Esophagus muscularis mucosa (tissue), 4 donors: ENCODE measurements around the gene TENM3. TPM values are rescaled to one million over a fixed set of nuclear protein-coding genes. Genes with fewer than 3 reads are reported as not detected.

Experiments used
- DNase-seq: peaks from one replicate; pipeline ENCODE4 v3.0.0-alpha.2; 2017; ENCODE audit errors: extremely low spot score
- H3K27ac ChIP-seq, 4 donors: fragments of 200-600 bp; sonication (generic); replicated peaks in 1 of 4; 1 replicate in 3 of 4; 2 replicates in 1 of 4; pipeline ENCODE4 v1.5.1; 2016 to 2019; ENCODE audit warnings: mild to moderate bottlenecking in 1 of 4
- H3K27me3 ChIP-seq, 4 donors: fragments of 200-600 bp; sonication (generic); one replicate each; pipeline versions ENCODE4 v1.5.1 to v1.6.0; 2016 to 2019
- H3K36me3 ChIP-seq, 4 donors: fragments of 200-600 bp; sonication (generic); one replicate each; pipeline ENCODE4 v1.5.1; 2016 to 2019
- H3K4me1 ChIP-seq, 4 donors: fragments of 200-600 bp; sonication (generic); one replicate each; pipeline ENCODE4 v1.5.1; 2016 to 2019
- H3K4me3 ChIP-seq, 4 donors: fragments of 200-600 bp; sonication (generic); 1 replicate in 2 of 4; 2 replicates in 2 of 4; pipeline ENCODE4 v1.5.1; 2016 to 2019; ENCODE audit warnings: mild to moderate bottlenecking in 4 of 4, moderate library complexity in 1 of 4
- H3K9me3 ChIP-seq, 4 donors: fragments of 200-600 bp; sonication (generic); 1 replicate in 3 of 4; 2 replicates in 1 of 4; pipeline ENCODE4 v1.5.1; 2016 to 2019
- EP300 ChIP-seq: sonication (generic); formaldehyde crosslinking; IDR thresholded peaks from one replicate; pipeline ENCODE4 v1.6.1; 2017; ENCODE audit warnings: antibody characterized with exemption
- POLR2A ChIP-seq: fragments of 450-650 bp; IDR thresholded peaks from one replicate; pipeline ENCODE4 v1.6.1; 2017; ENCODE audit warnings: antibody characterized with exemption, moderate library complexity, mild to moderate bottlenecking, low read depth
- POLR2AphosphoS5 ChIP-seq, 2 donors: sonication (generic); formaldehyde crosslinking; IDR thresholded peaks; one replicate each; pipeline ENCODE4 v1.6.1; 2017; ENCODE audit warnings: antibody characterized with exemption in 2 of 2
- WGBS: methylation state at CpG from one replicate; pipeline ENCODE4 v1.1.5; 2018; 5-methylcytosine and 5-hydroxymethylcytosine counted together
- intact Hi-C: fragments of 100-400 bp; cut with DNase I; formaldehyde crosslinking; loops from one replicate; pipeline ENCODE4 v1.15.1; 2023
- total RNA-seq, 4 donors: library from RNA; depleted of rRNA; stranded (reverse); fragments of >200 nt; gene quantifications; one replicate each; pipeline versions ENCODE4 v1.1.0 to v1.2.1, GENCODE V29; 2016
- TF ChIP-seq, protein P1 (sequence below), 3 experiments: fragments of 200-600 bp in 2 of 3; fragments of 450-650 bp in 1 of 3; sonication (generic) in 2 of 3; IDR thresholded peaks; one replicate each; pipeline ENCODE4 v1.5.1; 2017 to 2019; ENCODE audit warnings: antibody characterized with exemption in 3 of 3, mild to moderate bottlenecking in 2 of 3, moderate library complexity in 1 of 3

TENM3 gene
- total RNA-seq, 4 donors from 2014 or later: 16.2 to 30.5 (median 28.3) TPM

- intact Hi-C loops: no loop called here
- WGBS: 86% methylated on average over 8 of the region's 8 CpGs
Observed at GRCh38 chr4:182203872-182204411, 39.3 kb upstream of the TENM3 start.

DNA sequence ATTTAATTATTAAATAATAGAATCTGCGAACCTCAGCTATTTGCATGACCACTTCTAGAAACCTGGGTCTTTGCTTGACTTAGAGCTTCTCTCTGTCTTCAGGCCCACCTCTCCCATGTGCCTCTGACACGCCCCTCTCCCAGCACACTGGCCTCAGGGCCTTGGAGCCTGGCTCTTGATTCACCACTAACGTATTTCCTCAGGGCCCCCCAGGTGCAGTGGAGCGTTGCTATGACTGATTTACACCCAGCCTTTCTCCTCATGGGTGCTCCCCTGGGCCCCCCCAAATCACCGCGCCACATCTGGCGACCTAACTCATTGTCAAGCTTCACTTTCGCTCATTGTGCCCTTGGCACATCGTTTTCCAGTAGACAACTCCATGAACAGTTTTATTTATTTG is 37.9 kb upstream of the TENM3 start:
- peak; percentile 47 for DNase-seq
- TF ChIP-seq EP300: no peak
- no peak for TF ChIP-seq POLR2AphosphoS5 (IDR thresholded peaks at IDR 0.05)
- TF ChIP-seq, protein P1, sequence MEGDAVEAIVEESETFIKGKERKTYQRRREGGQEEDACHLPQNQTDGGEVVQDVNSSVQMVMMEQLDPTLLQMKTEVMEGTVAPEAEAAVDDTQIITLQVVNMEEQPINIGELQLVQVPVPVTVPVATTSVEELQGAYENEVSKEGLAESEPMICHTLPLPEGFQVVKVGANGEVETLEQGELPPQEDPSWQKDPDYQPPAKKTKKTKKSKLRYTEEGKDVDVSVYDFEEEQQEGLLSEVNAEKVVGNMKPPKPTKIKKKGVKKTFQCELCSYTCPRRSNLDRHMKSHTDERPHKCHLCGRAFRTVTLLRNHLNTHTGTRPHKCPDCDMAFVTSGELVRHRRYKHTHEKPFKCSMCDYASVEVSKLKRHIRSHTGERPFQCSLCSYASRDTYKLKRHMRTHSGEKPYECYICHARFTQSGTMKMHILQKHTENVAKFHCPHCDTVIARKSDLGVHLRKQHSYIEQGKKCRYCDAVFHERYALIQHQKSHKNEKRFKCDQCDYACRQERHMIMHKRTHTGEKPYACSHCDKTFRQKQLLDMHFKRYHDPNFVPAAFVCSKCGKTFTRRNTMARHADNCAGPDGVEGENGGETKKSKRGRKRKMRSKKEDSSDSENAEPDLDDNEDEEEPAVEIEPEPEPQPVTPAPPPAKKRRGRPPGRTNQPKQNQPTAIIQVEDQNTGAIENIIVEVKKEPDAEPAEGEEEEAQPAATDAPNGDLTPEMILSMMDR (IDR thresholded peaks at IDR 0.05): no peak
- TF ChIP-seq POLR2A: no peak
- no peaks in the 10 kb centered on the region for H3K27me3 ChIP-seq
- H3K27ac ChIP-seq: no peak overlapping the region
- intact Hi-C loops: no loop called here
- peaks cover 0 to 30% (median 24%) of the 10 kb centered on the region in 4 donors for H3K4me1 ChIP-seq
- H3K9me3 ChIP-seq: no peaks in the 10 kb centered on the region
- H3K36me3 ChIP-seq: no peaks in the 10 kb centered on the region
- WGBS: 90% methylated on average over 9 of the region's 9 CpGs
- H3K4me3 ChIP-seq: no peak overlapping the region

More at GRCh38 chr4:182203872-182204411, 39.3 kb upstream of the TENM3 start:
- Histone ChIP-seq H3K36me3 (no peaks in the 10 kb centered on the region), H3K4me1 (peaks cover 0 to 26% (median 23%) of the 10 kb centered on the region in 4 donors), H3K27ac (no peak overlapping the region), H3K4me3 (no peak overlapping the region), H3K9me3 (no peaks in the 10 kb centered on the region), H3K27me3 (no peaks in the 10 kb centered on the region)
- TF ChIP-seq, protein P1 (IDR thresholded peaks at IDR 0.05): no peak
- TF ChIP-seq POLR2AphosphoS5 (IDR thresholded peaks at IDR 0.05) (no peak), POLR2A (no peak), EP300 (no peak)
- no peak for DNase-seq

- TF ChIP-seq EP300 (no peak), POLR2AphosphoS5 (IDR thresholded peaks at IDR 0.05) (no peak), POLR2A (no peak)
- TF ChIP-seq, protein P1 (IDR thresholded peaks at IDR 0.05): no peak
- Histone ChIP-seq H3K9me3 (no peaks in the 10 kb centered on the region), H3K4me1 (peaks cover 0 to 30% (median 24%) of the 10 kb centered on the region in 4 donors), H3K4me3 (no peak overlapping the region), H3K27me3 (no peaks in the 10 kb centered on the region), H3K36me3 (no peaks in the 10 kb centered on the region), H3K27ac (no peak overlapping the region)
- intact Hi-C loops: no loop called here
- 89% methylated on average over 5 of the region's 5 CpGs for WGBS
- DNase-seq: peak; percentile 74
Observed at GRCh38 chr4:182206266-182206665, 36.9 kb upstream of the TENM3 start.

DNA sequence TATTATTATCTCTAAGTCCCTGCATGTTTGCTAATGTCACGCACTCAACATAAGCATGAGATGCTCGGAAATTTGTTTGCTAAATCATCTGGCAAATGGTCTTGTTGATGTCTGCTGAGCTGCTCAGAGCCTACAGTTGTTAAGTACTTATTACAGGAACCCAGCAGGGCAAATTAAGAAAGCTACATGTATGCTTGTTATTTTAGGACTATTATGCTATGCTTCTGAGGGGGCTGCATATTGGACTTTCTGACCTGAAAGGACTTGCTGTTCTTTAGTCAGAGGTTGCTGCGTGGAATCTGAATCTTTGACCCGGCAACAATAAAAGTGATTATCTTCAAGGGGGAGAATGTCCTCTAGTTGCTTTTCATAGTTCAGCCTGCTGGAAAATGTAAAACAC is 36.3 kb upstream of the TENM3 start:
- Histone ChIP-seq H3K27me3 (no peaks in the 10 kb centered on the region), H3K27ac (peak overlapping the region; percentile 53 to 81 (median 74)), H3K36me3 (no peaks in the 10 kb centered on the region), H3K9me3 (no peaks in the 10 kb centered on the region), H3K4me3 (no peak overlapping the region), H3K4me1 (peaks cover 0 to 30% (median 24%) of the 10 kb centered on the region in 4 donors)
- 57% methylated on average over 4 of the region's 4 CpGs for WGBS
- TF ChIP-seq, protein P1 (IDR thresholded peaks at IDR 0.05): no peak
- TF ChIP-seq POLR2A (no peak), EP300 (no peak), POLR2AphosphoS5 (IDR thresholded peaks at IDR 0.05) (no peak)
- peak; percentile 26 for DNase-seq
- intact Hi-C loops: no loop called here
